ENCODE results near the gene PDIK1L.

DNA sequence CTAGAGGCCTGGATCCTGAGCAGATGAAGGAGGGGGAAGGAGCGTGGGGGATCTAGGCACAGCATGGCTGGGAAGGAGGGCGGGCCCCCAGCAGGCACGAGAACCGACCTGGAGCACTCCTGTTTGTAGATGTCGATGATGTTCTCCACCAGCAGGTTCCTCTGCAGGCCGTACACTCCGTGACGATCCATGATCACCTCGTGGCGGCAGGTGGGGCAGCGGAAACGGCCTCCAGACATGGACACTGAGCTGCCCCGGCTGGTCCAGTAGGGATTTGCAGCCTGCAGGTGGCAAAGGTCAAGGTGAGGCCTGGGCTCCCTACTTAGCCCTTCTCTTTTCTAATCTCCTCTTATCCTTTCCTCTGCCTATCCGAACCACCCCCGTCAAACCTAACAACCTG, 45.5 kb upstream of the PDIK1L start:
- no peak for TF ChIP-seq POLR2AphosphoS5 (IDR thresholded peaks at IDR 0.05)
- TF ChIP-seq, protein P1, sequence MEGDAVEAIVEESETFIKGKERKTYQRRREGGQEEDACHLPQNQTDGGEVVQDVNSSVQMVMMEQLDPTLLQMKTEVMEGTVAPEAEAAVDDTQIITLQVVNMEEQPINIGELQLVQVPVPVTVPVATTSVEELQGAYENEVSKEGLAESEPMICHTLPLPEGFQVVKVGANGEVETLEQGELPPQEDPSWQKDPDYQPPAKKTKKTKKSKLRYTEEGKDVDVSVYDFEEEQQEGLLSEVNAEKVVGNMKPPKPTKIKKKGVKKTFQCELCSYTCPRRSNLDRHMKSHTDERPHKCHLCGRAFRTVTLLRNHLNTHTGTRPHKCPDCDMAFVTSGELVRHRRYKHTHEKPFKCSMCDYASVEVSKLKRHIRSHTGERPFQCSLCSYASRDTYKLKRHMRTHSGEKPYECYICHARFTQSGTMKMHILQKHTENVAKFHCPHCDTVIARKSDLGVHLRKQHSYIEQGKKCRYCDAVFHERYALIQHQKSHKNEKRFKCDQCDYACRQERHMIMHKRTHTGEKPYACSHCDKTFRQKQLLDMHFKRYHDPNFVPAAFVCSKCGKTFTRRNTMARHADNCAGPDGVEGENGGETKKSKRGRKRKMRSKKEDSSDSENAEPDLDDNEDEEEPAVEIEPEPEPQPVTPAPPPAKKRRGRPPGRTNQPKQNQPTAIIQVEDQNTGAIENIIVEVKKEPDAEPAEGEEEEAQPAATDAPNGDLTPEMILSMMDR (IDR thresholded peaks at IDR 0.05 in 8 of 11, conservative IDR thresholded peaks at IDR 0.05 in 3 of 11) = no peak
- TF ChIP-seq POLR2A (IDR thresholded peaks at IDR 0.05) = no peak
